NCI-H774 (cell line): ENCODE data around the gene DGCR6L.
A peak's percentile ranks its signal among the peaks of the same experiment; 100 is the strongest.
"Not testable (repeated sequence)": the region's sequence is repeated elsewhere in the genome, so short reads cannot be mapped to it uniquely, and the experiment has no call there.

Source experiments
- DNase-seq: peaks from one replicate; lab custom pipeline; 2025; lab: John Stamatoyannopoulos, UW

Gene DGCR6L

DNA sequence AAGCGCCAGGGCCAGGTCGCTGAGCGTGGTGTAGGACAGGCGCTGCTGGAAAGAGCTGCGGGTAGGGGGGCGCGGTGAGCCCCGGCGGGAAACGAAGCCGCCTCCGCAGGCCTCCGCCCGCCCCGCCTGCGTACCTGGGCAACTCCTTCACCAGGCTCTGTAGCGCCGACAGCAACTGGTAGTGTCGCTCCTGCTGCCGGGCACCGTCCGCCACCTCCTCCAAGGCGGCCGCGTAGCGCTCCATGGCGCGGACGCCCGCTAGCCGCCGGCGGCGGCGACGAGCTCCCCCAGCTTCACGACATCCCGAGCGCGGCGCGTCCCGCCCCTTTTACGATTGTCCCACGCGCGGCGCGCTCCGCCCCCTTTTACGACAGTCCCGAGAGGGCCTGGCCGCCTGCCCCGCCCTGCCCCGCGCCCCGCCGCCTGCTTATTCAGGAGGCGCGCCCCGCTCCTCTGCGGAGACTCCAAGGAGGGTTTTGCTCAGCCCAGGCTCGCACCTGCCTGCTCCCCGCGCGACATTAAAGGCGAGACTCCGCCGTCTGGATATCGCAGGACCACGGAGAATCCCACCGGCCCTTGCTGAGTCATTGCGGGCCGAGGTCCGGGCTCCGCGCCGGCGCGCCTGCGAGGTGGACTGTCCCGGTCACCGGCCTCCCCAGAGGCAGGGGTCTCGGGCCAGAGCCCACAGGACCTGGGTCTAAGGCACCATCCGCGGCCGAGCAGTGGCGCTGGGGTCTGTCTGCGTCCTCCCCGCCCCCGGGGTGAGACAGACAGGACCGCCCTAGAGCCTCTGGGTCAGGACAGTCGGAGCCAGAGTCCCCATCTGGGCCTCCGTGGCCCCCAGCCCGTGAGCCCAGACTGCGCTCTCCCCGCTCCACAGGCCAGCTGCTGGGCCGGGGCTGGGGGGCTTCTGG lies at the start of gene DGCR6L:
Gene DGCR6L (minus strand): TSS at position 316 of the 914 bp plus-strand sequence. CDS start 72 bp downstream, at position 244.
- DNase-seq, result peak; percentile 85

DNA sequence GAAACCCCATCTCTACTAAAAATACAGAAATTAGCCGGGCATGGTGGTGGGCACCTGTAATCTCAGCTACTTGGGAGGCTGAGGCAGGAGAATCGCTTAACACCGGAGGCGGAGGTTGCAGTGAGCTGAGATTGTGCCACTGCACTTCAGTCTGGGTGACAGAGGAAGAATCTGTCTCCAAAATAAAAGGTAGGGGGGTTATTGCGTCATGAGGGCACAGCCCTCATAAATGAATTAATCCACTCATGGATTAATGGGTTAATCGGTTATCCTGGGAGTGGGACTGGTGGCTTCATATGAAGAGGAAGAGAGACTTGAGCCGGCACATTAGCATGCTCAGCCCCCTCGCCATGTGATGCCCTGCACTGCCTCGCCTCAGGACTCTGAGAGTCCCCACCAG lies 49.0 kb upstream of the DGCR6L start:
- DNase-seq, result not testable (repeated sequence)

DNA sequence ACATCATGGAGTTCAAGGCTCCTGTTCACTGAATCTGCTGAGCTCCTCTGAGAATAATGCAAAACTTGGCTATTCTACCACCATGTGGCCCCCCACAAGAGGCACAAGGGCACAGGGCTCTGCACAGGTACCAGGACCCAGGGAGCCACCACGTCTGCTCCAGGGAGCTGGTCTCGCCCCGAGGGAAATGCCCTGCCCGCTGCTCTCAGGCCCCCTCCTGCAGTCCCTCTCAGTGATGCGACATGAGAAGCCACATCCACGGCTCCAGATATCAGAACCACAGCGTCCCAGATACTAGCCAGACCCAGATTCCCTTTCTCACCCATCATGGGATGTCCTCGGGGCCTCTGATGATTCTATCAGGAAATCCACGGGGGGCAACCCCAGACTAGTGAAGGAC lies 47.0 kb upstream of the DGCR6L start:
- DNase-seq, result not testable (repeated sequence)

GRCh38 chr22:20364335-20365260 lies 44.7 kb upstream of the DGCR6L start:
- DNase-seq, result not testable (repeated sequence)

- not testable (repeated sequence) for DNase-seq
Observed at GRCh38 chr22:20362403-20362802, 42.5 kb upstream of the DGCR6L start.

- not testable (repeated sequence) for DNase-seq
Observed at GRCh38 chr22:20361752-20362229, 41.9 kb upstream of the DGCR6L start.

- not testable (repeated sequence) for DNase-seq
Observed at GRCh38 chr22:20360866-20361751, 41.2 kb upstream of the DGCR6L start.

GRCh38 chr22:20360261-20360660 lies 40.4 kb upstream of the DGCR6L start:
- DNase-seq, result not testable (repeated sequence)

DNA sequence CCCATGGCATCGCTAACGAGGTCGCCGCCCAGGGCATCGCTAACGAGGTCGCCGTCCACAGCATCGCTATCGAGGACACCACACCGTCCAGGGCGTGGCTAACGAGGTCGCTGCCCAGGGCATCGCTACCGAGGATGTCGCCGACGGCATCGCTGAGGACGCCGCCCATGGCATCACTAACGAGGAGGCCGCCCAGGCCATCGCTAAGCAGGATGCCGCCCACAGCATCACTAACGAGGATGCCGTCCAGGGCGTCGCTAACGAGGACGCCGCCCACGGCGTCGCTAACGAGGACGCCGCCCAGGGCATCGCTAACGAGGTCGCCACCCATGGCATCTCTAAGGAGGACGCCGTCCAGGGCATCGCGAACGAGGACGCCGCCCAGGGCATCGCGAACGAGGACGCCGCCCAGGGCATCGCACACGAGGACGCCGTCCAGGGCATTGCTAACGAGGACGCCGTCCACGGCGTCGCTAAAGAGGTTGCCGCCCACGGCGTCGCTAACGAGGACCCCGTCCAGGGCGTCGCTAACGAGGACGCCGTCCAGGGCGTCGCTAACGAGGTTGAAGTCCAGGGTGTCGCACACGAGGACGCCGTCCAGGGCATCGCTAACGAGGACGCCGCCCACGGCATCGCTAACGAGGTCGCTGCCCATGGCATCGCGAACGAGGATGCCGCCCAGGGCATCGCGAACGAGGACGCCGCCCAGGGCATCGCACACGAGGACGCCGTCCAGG lies 38.8 kb upstream of the DGCR6L start:
- not testable (repeated sequence) for DNase-seq

DNA sequence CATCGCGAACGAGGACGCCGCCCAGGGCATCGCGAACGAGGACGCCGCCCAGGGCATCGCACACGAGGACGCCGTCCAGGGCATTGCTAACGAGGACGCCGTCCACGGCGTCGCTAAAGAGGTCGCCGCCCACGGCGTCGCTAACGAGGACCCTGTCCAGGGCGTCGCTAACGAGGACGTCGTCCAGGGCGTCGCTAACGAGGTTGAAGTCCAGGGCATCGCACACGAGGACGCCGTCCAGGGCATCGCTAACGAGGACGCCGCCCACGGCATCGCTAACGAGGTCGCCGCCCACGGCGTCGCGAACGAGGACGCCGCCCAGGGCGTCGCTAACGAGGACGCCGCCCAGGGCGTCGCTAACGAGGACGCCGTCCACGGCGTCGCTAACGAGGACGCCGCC lies 38.1 kb upstream of the DGCR6L start:
- not testable (repeated sequence) for DNase-seq

- not testable (repeated sequence) for DNase-seq
Observed at GRCh38 chr22:20356906-20357305, 37.0 kb upstream of the DGCR6L start.

- not testable (repeated sequence) for DNase-seq
Observed at GRCh38 chr22:20355939-20356636, 36.2 kb upstream of the DGCR6L start.

DNA sequence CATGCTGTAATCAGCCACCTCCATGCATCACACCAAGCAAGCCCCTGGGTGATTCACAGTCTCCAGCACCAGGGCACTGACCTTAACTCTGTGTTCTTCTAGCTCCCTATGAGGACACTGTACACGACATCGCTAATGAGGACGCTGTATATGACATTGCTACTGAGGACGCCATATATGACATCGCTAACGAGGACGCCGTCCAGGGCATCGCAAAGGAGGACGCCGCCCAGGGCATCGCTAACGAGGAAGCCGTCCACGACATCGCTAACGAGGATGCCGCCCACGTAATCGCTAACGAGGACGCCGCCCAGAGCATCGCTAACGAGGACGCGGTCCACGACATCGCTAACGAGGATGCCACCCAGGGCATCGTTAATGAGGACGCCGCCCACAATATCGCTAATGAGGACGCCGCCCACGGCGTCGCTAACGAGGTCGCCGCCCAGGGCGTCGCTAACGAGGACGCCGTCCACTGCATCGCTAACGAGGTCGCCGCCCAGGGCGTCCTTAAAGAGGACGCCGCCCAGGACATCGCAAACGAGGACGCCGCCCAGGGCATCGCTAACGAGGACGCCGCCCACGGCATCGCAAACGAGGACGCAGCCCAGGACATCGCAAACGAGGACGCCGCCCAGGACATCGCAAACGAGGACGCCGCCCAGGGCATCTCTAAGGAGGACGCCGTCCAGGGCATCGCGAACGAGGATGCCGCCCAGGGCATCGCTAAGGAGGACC lies 34.5 kb upstream of the DGCR6L start:
- no peak for DNase-seq

GRCh38 chr22:20352536-20352935 lies 32.7 kb upstream of the DGCR6L start:
- not testable (repeated sequence) for DNase-seq

DNA sequence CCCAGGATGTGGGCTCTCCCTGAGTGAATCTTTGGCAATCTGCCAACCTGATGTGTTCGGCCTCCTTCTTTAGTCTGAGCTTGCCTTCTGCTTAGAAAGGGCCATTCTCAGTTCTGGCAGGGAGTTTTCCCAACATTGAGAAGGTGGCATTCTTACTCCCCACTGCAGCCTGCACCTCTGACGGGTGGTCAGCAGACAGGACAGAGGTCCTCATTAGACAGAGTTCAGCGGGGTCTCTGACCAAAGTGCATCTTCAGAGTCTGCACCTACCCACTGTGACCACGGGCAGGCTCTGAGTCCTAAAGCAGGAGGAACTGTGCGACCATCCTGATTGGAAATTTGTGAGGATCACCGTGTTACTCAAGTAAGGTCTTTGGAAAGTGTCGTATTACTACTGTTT lies 26.7 kb upstream of the DGCR6L start:
- DNase-seq, result not testable (repeated sequence)

DNA sequence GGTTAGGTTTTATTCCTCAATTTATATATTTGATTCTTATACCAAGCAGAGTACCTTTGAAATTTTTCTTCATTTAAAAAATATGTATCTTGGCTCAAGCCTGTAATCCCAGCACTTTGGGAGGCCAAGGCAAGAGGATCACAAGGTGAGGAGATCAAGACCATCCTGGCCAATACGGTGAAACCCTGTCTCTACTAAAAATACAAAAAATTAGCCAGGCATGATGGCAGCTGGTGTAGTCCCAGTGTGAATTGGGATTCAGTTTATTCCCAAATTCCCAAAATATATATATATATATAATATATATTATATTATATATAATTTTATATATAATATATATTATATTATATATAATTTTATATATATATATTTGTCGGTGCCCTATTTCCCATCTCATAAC lies 18.4 kb upstream of the DGCR6L start:
- not testable (repeated sequence) for DNase-seq

DNA sequence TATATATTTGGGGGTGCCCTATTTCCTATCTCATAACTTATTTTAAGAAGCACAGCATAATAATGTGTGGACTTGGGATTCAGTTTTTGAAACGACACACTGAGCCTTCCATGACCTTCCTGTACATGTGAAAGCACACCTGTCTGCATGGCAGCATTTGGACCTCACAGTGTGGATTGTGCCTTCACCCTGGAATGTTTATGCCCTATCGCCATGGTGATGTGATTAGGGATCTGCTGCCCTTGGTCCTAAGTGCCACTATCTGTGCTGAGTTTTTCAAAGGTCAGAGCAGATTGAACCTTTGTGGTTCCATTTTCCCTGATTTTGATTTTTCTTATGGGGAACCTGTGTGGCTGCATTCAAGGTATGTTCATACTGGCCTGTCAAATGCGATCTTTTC lies 17.9 kb upstream of the DGCR6L start:
- DNase-seq, result not testable (repeated sequence)

GRCh38 chr22:20336561-20336960 lies 16.7 kb upstream of the DGCR6L start:
- not testable (repeated sequence) for DNase-seq

DNA sequence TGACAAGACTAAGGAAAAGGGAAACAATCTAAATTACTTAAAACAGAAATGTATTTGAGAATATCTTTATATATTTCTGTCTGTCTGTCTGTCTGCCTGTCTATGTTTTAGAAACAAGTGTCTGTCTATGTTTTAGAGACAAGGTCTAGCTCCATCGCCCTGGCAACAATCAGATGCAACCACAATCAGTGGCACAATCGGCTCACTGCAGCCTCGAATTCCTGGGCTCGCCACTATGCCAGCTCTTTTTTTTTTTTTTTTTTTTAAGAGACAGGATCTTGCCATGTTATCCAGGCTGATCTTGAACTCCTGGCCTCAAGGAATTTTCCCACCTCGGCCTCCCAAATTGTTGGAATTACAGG lies 8.7 kb upstream of the DGCR6L start:
- not testable (repeated sequence) for DNase-seq
